ENCODE data around the gene LHX8.
A peak's percentile ranks its signal among the peaks of the same experiment; 100 is the strongest.

The LHX8 gene

DNA sequence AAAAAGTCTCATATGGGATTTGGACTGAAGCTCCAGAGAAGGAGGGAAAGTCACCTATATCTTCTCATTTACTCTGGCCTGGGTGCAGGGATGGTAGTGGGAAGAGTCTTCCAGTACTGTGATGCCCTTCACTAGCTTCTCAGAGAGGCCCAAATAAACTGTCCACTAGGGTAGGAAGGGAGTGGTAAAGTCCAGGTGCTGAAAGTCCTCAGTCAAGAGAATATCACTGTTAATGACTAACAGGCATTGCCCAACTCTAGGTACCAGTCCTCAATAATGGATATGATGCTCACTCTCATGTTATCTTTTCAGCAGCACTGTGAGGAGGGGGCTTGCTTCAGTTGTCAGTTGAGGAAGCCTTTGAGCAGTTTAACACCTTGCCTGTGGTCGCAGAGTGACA, 64.0 kb downstream of the LHX8 start:
- TF ChIP-seq, protein P1, sequence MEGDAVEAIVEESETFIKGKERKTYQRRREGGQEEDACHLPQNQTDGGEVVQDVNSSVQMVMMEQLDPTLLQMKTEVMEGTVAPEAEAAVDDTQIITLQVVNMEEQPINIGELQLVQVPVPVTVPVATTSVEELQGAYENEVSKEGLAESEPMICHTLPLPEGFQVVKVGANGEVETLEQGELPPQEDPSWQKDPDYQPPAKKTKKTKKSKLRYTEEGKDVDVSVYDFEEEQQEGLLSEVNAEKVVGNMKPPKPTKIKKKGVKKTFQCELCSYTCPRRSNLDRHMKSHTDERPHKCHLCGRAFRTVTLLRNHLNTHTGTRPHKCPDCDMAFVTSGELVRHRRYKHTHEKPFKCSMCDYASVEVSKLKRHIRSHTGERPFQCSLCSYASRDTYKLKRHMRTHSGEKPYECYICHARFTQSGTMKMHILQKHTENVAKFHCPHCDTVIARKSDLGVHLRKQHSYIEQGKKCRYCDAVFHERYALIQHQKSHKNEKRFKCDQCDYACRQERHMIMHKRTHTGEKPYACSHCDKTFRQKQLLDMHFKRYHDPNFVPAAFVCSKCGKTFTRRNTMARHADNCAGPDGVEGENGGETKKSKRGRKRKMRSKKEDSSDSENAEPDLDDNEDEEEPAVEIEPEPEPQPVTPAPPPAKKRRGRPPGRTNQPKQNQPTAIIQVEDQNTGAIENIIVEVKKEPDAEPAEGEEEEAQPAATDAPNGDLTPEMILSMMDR (IDR thresholded peaks at IDR 0.05; ENCODE audit: extremely low read depth, missing control alignments): no peak
- DNase-seq (ENCODE audit: low spot score): no peak

DNA sequence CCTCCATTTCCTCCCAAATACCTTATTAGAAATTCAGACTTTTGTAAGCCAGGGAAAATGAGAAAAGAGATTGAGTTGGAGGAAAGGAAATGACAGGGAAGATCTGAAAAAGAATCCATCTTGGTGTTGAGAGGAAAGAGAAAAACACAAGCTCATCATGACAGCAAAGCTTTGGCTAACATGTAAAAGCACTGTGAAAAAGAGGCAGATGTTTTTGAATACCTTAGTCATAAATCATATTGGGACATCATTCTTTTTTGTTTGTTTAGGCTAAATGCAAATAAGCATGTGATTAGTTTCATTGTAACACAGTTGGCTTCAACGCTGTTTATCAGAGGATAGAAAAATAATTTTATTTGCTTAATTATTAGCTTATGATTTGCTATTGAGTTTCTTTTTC, 64.6 kb downstream of the LHX8 start:
- no peak for DNase-seq (ENCODE audit: low spot score)
- TF ChIP-seq, protein P1 (IDR thresholded peaks at IDR 0.05; ENCODE audit: extremely low read depth, missing control alignments): no peak

DNA sequence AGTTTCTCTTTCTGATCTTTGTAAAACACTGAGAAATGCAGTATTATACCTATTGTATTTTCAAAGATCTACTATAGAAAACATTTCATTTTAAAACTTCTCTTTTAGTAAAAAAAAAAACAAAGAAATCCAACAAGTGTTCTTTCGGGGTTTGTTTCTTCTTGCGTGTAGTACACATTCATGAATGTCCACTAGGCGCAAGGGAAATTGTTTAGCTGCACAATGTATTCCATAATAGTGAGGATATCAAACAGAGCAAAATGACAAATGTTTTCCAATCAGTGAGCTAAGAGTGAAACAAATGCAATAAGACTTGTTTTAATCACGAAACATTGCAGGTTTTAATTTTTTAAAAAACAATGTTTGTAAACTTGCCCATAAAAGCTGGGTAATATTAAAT, 68.6 kb downstream of the LHX8 start:
- TF ChIP-seq, protein P1 (IDR thresholded peaks at IDR 0.05; ENCODE audit: extremely low read depth, missing control alignments): no peak

DNA sequence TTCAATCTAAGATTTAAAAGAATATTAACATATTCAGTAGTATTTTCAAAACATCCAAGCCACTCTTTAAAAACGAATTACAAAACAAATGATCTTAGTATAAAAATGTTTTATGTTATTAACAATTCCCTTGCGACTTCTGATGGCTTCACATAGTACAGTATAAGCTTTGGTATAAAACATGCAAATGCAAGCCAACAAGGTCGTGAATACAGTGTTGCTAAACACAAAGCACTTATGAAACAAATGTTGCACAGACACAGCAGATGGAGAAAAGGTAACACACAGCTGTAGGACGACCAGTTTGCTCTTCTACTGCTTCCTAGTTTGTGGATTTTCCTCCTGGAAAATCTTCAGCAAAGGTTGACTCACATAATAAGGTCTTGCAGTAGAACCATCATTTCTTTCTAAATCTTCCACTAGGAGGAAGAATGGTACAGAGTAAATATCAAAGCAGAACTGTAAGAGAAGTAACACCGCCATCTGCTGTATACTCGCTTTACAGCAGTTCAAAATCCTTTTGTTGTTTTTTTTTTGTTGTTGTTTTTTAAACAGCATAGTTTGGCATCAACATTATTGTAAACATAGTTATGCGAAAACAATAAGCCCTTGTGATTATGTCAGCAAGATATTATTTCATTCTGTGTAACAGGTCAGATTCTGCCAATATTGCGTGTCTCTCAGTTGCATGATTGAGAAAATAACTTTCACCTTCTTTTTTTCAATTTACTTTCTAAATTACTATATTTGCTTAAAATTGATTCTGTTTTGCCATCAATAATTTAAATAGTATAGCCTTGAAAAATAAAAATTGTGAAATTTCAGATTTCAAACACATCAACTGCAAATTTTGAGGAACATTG, 69.5 kb downstream of the LHX8 start:
- TF ChIP-seq, protein P1 (IDR thresholded peaks at IDR 0.05; ENCODE audit: extremely low read depth, missing control alignments): peak; percentile 9
- DNase-seq (ENCODE audit: low spot score): peak; percentile 27

More for the DNA sequence above, 68.6 kb downstream of the LHX8 start:
- no peak for DNase-seq (ENCODE audit: low spot score)

DNA sequence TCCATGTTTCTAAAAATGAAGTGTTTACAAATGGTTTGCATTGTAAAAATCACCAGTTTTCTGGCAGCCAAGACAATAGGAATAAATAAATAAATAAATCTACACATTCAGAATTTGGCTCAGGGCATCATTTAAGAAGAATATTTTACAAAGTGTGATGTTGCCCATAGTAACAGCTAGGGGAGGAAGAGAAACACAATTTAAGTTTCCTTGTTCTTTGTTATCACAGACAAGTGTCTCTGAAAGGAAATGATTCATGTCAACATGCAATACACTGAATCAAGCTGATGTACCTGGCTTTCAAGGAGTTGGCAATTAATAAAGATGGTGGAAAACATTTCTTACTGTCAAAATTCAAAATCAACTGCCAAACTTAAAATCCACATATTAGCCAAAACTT, 74.7 kb downstream of the LHX8 start:
- no peak for DNase-seq (ENCODE audit: low spot score)
- TF ChIP-seq, protein P1 (IDR thresholded peaks at IDR 0.05; ENCODE audit: extremely low read depth, missing control alignments): no peak
